IPS DF 6.9 (cell line): ENCODE results near the gene TRPM2.

Experiments
- DNase-seq: peaks from one replicate; pipeline ENCODE4 v3.0.0-alpha.2; 2013; ENCODE audit warnings: low read depth, low spot score
- H3K27ac ChIP-seq: one replicate; pipeline ENCODE4 v1.5.1; 2013; ENCODE audit warnings: low read length, control low read depth
- H3K27me3 ChIP-seq: 2 replicates; pipeline ENCODE4 v1.6.1; 2013; ENCODE audit warnings: mild to moderate bottlenecking, low read length; ENCODE audit not compliant: control insufficient read depth, insufficient read depth
- H3K36me3 ChIP-seq: 2 replicates; pipeline ENCODE4 v1.6.1; 2013; ENCODE audit warnings: low read length; ENCODE audit not compliant: control insufficient read depth, insufficient read depth
- H3K4me1 ChIP-seq: 2 replicates; pipeline ENCODE4 v1.6.1; 2013; ENCODE audit warnings: low read length; ENCODE audit not compliant: control insufficient read depth, insufficient read depth
- H3K4me3 ChIP-seq: 2 replicates; pipeline ENCODE4 v1.5.1; 2013; ENCODE audit warnings: mild to moderate bottlenecking, low read length
- H3K9me3 ChIP-seq: 2 replicates; pipeline ENCODE4 v1.6.1; 2013; ENCODE audit warnings: low read length, inconsistent platforms; ENCODE audit not compliant: control insufficient read depth, insufficient read depth
- WGBS: extraction: QIAGEN DNeasy Blood & Tissue Kit; methylation state at CpG from one replicate; pipeline ENCODE4 v1.1.7; 2013; ENCODE audit warnings: mixed read lengths, missing lambda C conversion rate; ENCODE audit not compliant: insufficient read length, insufficient coverage; 5-methylcytosine and 5-hydroxymethylcytosine counted together

TRPM2 gene

GRCh38 chr21:44353191-44353970 lies at the start of gene TRPM2:
Gene TRPM2, plus strand, starts transcription at chr21:44353621. Its CDS starts 80 bp downstream, at chr21:44353701.
- H3K4me3 ChIP-seq, result no peak within 1 kb of the TSS
- no peak for DNase-seq
- WGBS, result no CpG with 5 or more reads among the region's 21 CpGs
- no peak within 1 kb of the TSS for H3K27ac ChIP-seq
- no peaks in the 10 kb centered on the region for H3K4me1 ChIP-seq
- no peaks in the 10 kb centered on the region for H3K9me3 ChIP-seq
- H3K27me3 ChIP-seq, result peaks cover 5% of the 10 kb centered on the region; the same call in 1 of the 2 replicates
- no peaks in the 10 kb centered on the region for H3K36me3 ChIP-seq

- no CpG with 5 or more reads among the region's 16 CpGs for WGBS
- Histone ChIP-seq H3K27me3 (no peaks in the 10 kb centered on the region), H3K4me3 (no peak overlapping the region), H3K27ac (no peak overlapping the region), H3K9me3 (no peaks in the 10 kb centered on the region), H3K4me1 (peaks cover 4% of the 10 kb centered on the region), H3K36me3 (no peaks in the 10 kb centered on the region)
- DNase-seq, result no peak
These were observed 49.3 kb upstream of the TRPM2 start for GRCh38 chr21:44304011-44304616.

- no peaks in the 10 kb centered on the region for H3K27me3 ChIP-seq
- DNase-seq, result no peak
- H3K27ac ChIP-seq, result no peak overlapping the region
- H3K4me3 ChIP-seq, result no peak overlapping the region
- no CpG with 5 or more reads among the region's 8 CpGs for WGBS
- H3K4me1 ChIP-seq, result peaks cover 4% of the 10 kb centered on the region
- H3K36me3 ChIP-seq, result no peaks in the 10 kb centered on the region
- no peaks in the 10 kb centered on the region for H3K9me3 ChIP-seq
These were observed 48.5 kb upstream of the TRPM2 start for GRCh38 chr21:44304877-44305293.

- Histone ChIP-seq H3K27me3 (no peaks in the 10 kb centered on the region), H3K9me3 (no peaks in the 10 kb centered on the region), H3K36me3 (0 out of 2 replicates have a peak, but pooled peaks cover 2% of the 10 kb centered on the region), H3K4me1 (peaks cover 4% of the 10 kb centered on the region), H3K27ac (no peak overlapping the region), H3K4me3 (no peak overlapping the region)
- DNase-seq, result no peak
- whole genome bisulfite sequencing, result no CpG with 5 or more reads among the region's 9 CpGs
These were observed 47.7 kb upstream of the TRPM2 start for GRCh38 chr21:44305691-44306090.

- no peak overlapping the region for H3K4me3 ChIP-seq
- no peaks in the 10 kb centered on the region for H3K27me3 ChIP-seq
- no peaks in the 10 kb centered on the region for H3K9me3 ChIP-seq
- H3K27ac ChIP-seq, result no peak overlapping the region
- H3K36me3 ChIP-seq, result peaks cover 13% of the 10 kb centered on the region; the same call in 1 of the 2 replicates
- H3K4me1 ChIP-seq, result peaks cover 3% of the 10 kb centered on the region; the same call in 1 of the 2 replicates
- no peak for DNase-seq
- WGBS, result no CpG with 5 or more reads among the region's 21 CpGs
These were observed 46.3 kb upstream of the TRPM2 start for GRCh38 chr21:44306936-44307704.

- no peak overlapping the region for H3K4me3 ChIP-seq
- no peak for DNase-seq
- H3K9me3 ChIP-seq, result no peaks in the 10 kb centered on the region
- H3K36me3 ChIP-seq, result peaks cover 26% of the 10 kb centered on the region
- no peaks in the 10 kb centered on the region for H3K27me3 ChIP-seq
- no peak overlapping the region for H3K27ac ChIP-seq
- WGBS, result no CpG with 5 or more reads among the region's 28 CpGs
- no peaks in the 10 kb centered on the region for H3K4me1 ChIP-seq
These were observed 42.6 kb upstream of the TRPM2 start for GRCh38 chr21:44310628-44311507.

GRCh38 chr21:44312089-44312488 lies 41.3 kb upstream of the TRPM2 start:
- no peak for DNase-seq
- Histone ChIP-seq H3K27me3 (no peaks in the 10 kb centered on the region), H3K9me3 (no peaks in the 10 kb centered on the region), H3K36me3 (peaks cover 35% of the 10 kb centered on the region), H3K27ac (no peak overlapping the region), H3K4me1 (no peaks in the 10 kb centered on the region), H3K4me3 (no peak overlapping the region)
- WGBS, result no CpG with 5 or more reads among the region's 22 CpGs

GRCh38 chr21:44312716-44313115 lies 40.7 kb upstream of the TRPM2 start:
- H3K9me3 ChIP-seq, result no peaks in the 10 kb centered on the region
- H3K27me3 ChIP-seq, result no peaks in the 10 kb centered on the region
- no peaks in the 10 kb centered on the region for H3K4me1 ChIP-seq
- no CpG with 5 or more reads among the region's 19 CpGs for WGBS
- DNase-seq, result no peak
- peaks cover 35% of the 10 kb centered on the region for H3K36me3 ChIP-seq
- H3K4me3 ChIP-seq, result no peak overlapping the region
- H3K27ac ChIP-seq, result no peak overlapping the region

GRCh38 chr21:44313451-44313850 lies 40.0 kb upstream of the TRPM2 start:
- Histone ChIP-seq H3K4me3 (no peak overlapping the region), H3K9me3 (no peaks in the 10 kb centered on the region), H3K36me3 (peaks cover 38% of the 10 kb centered on the region), H3K27me3 (no peaks in the 10 kb centered on the region), H3K27ac (no peak overlapping the region), H3K4me1 (no peaks in the 10 kb centered on the region)
- WGBS, result no CpG with 5 or more reads among the region's 13 CpGs
- DNase-seq, result no peak

- H3K27ac ChIP-seq, result no peak overlapping the region
- H3K4me1 ChIP-seq, result no peaks in the 10 kb centered on the region
- no peak overlapping the region for H3K4me3 ChIP-seq
- no CpG with 5 or more reads among the region's 15 CpGs for WGBS
- H3K36me3 ChIP-seq, result peaks cover 38% of the 10 kb centered on the region
- no peaks in the 10 kb centered on the region for H3K9me3 ChIP-seq
- H3K27me3 ChIP-seq, result no peaks in the 10 kb centered on the region
- no peak for DNase-seq
These were observed 39.3 kb upstream of the TRPM2 start for GRCh38 chr21:44314128-44314527.
